ENCODE results near the gene PTPRG.

DNA sequence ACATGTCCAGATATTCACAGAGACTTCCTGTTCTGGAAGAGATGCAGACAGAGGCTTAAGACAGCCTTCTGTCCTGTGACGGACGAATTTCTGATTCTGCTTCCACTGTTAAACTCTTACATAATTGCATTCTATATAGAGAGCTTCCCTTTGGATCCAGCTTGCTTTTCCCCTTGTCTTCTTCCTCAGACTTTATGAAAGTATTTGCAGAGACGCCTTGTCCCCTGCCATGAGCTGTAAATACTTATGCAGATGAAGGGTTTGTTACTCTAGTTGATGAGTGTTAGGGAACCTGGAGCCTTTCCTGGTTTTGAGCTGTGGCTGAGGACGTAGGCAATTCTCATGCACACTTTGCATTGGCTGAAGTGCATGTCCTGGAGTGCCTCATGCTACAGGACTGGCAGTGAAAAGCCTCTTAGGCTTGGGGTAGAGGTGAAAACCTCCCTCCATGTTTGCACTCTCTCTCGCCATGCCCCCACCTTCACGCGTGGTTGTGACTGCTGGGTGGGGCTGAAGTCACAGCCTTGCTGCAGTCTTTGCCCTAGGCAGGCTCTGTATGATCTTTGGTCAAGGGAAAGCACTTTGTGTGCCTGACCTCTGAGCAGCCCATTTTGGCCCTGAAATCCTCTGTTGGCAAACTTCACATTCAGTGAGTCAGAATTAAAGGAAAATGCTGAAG lies 286.6 kb downstream of the PTPRG start:
- TF ChIP-seq, protein P1, sequence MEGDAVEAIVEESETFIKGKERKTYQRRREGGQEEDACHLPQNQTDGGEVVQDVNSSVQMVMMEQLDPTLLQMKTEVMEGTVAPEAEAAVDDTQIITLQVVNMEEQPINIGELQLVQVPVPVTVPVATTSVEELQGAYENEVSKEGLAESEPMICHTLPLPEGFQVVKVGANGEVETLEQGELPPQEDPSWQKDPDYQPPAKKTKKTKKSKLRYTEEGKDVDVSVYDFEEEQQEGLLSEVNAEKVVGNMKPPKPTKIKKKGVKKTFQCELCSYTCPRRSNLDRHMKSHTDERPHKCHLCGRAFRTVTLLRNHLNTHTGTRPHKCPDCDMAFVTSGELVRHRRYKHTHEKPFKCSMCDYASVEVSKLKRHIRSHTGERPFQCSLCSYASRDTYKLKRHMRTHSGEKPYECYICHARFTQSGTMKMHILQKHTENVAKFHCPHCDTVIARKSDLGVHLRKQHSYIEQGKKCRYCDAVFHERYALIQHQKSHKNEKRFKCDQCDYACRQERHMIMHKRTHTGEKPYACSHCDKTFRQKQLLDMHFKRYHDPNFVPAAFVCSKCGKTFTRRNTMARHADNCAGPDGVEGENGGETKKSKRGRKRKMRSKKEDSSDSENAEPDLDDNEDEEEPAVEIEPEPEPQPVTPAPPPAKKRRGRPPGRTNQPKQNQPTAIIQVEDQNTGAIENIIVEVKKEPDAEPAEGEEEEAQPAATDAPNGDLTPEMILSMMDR (IDR thresholded peaks at IDR 0.05; ENCODE audit: low read depth, low read length), result no peak
- no peak for TF ChIP-seq EZH2phosphoT487 (IDR thresholded peaks at IDR 0.05; ENCODE audit: low read depth)

All from OCI-LY3 (cell line).